Mesodermal cell (in vitro differentiated cells): ENCODE measurements around the gene ATXN7L3.
A peak's percentile ranks its signal among the peaks of the same experiment; 100 is the strongest.
"Not testable (repeated sequence)": the region's sequence is repeated elsewhere in the genome, so short reads cannot be mapped to it uniquely, and the experiment has no call there.

Experiments
- H3K27ac ChIP-seq: 2 replicates; pipeline ENCODE4 v1.7.0; 2013; ENCODE audit warnings: mild to moderate bottlenecking, low read depth, low read length, moderate library complexity; ENCODE audit not compliant: severe bottlenecking
- H3K36me3 ChIP-seq: 2 replicates; pipeline ENCODE4 v1.7.1; 2013; ENCODE audit warnings: mild to moderate bottlenecking, low read length, moderate library complexity; ENCODE audit not compliant: control insufficient read depth, insufficient read depth
- H3K4me1 ChIP-seq: one replicate; pipeline ENCODE4 v1.7.1; 2013; ENCODE audit warnings: mild to moderate bottlenecking, low read length; ENCODE audit not compliant: insufficient read depth, control insufficient read depth, poor library complexity, severe bottlenecking
- H3K4me3 ChIP-seq: 2 replicates; pipeline ENCODE4 v1.7.0; 2013; ENCODE audit warnings: low read length, control low read depth, mild to moderate bottlenecking; ENCODE audit not compliant: insufficient read depth, poor library complexity, severe bottlenecking; ENCODE audit errors: extremely low read depth
- H3K9me3 ChIP-seq: 2 replicates; pipeline ENCODE4 v1.7.1; 2013; ENCODE audit warnings: mild to moderate bottlenecking, low read length, moderate library complexity; ENCODE audit not compliant: control insufficient read depth
- WGBS, 2 experiments: methylation state at CpG; one replicate each; pipeline ENCODE4 v1.1.5; 2013; ENCODE audit warnings: missing lambda C conversion rate in 2 of 2; ENCODE audit not compliant: insufficient coverage in 2 of 2; 5-methylcytosine and 5-hydroxymethylcytosine counted together

The ATXN7L3 gene

GRCh38 chr17:44170135-44170498, 29.6 kb downstream of the ATXN7L3 start:
- H3K36me3 ChIP-seq = no peaks in the 10 kb centered on the region
- WGBS, 2 experiments = 87 to 92% methylated on average over 5 of the region's 5 CpGs
- peaks cover 17% of the 10 kb centered on the region for H3K4me1 ChIP-seq
- H3K27ac ChIP-seq = peak overlapping the region; percentile 71
- no peak overlapping the region for H3K4me3 ChIP-seq
- no peaks in the 10 kb centered on the region for H3K9me3 ChIP-seq

GRCh38 chr17:44167181-44167861, 32.4 kb downstream of the ATXN7L3 start:
- Histone ChIP-seq H3K4me3 (no peak overlapping the region), H3K9me3 (no peaks in the 10 kb centered on the region), H3K4me1 (peaks cover 17% of the 10 kb centered on the region), H3K36me3 (peaks cover 16% of the 10 kb centered on the region), H3K27ac (no peak overlapping the region)
- 97 to 98% methylated on average over 4 to 7 of the region's 7 CpGs for WGBS, 2 experiments

GRCh38 chr17:44164476-44164875, 35.2 kb downstream of the ATXN7L3 start:
- H3K27ac ChIP-seq = no peak overlapping the region
- no CpG with 5 or more reads among the region's 1 CpG for WGBS, 2 experiments
- no peak overlapping the region for H3K4me3 ChIP-seq
- H3K9me3 ChIP-seq = no peaks in the 10 kb centered on the region
- peaks cover 45% of the 10 kb centered on the region for H3K36me3 ChIP-seq
- no peaks in the 10 kb centered on the region for H3K4me1 ChIP-seq

GRCh38 chr17:44159519-44160210, 40.0 kb downstream of the ATXN7L3 start:
- WGBS, 2 experiments = 94 to 96% methylated on average over 15 of the region's 15 CpGs
- Histone ChIP-seq H3K36me3 (peaks cover 74% of the 10 kb centered on the region), H3K4me1 (peaks cover 6% of the 10 kb centered on the region), H3K9me3 (no peaks in the 10 kb centered on the region), H3K27ac (peak overlapping the region; percentile 49), H3K4me3 (no peak overlapping the region)

- Histone ChIP-seq H3K4me3 (no peak overlapping the region), H3K27ac (no peak overlapping the region), H3K9me3 (no peaks in the 10 kb centered on the region), H3K4me1 (peaks cover 6% of the 10 kb centered on the region), H3K36me3 (peaks cover 73% of the 10 kb centered on the region)
- 93 to 100% methylated on average over 2 of the region's 2 CpGs for WGBS, 2 experiments
These were observed 44.2 kb downstream of the ATXN7L3 start for GRCh38 chr17:44155488-44155887.

GRCh38 chr17:44152875-44153274, 46.8 kb downstream of the ATXN7L3 start:
- no peak overlapping the region for H3K27ac ChIP-seq
- no peaks in the 10 kb centered on the region for H3K9me3 ChIP-seq
- no peaks in the 10 kb centered on the region for H3K4me1 ChIP-seq
- peaks cover 72% of the 10 kb centered on the region for H3K36me3 ChIP-seq
- H3K4me3 ChIP-seq = no peak overlapping the region
- 100% methylated on average over 2 of the region's 4 CpGs; no CpG with 5 or more reads in 1 of the 2 experiments for whole genome bisulfite sequencing, 2 experiments

GRCh38 chr17:44149750-44150329, 49.8 kb downstream of the ATXN7L3 start:
- WGBS, 2 experiments = 94 to 100% methylated on average over 3 of the region's 4 CpGs
- Histone ChIP-seq H3K4me3 (no peak overlapping the region), H3K4me1 (peaks cover 13% of the 10 kb centered on the region), H3K36me3 (peaks cover 86% of the 10 kb centered on the region), H3K9me3 (no peaks in the 10 kb centered on the region), H3K27ac (no peak overlapping the region)

GRCh38 chr17:44149066-44149465, 50.6 kb downstream of the ATXN7L3 start:
- WGBS, 2 experiments = 100% methylated on average over 2 of the region's 3 CpGs; no CpG with 5 or more reads in 1 of the 2 experiments
- peaks cover 79% of the 10 kb centered on the region for H3K36me3 ChIP-seq
- not testable (repeated sequence) for H3K27ac ChIP-seq

GRCh38 chr17:44147812-44148211, 51.9 kb downstream of the ATXN7L3 start:
- no peak overlapping the region for H3K27ac ChIP-seq
- 95 to 100% methylated on average over 3 of the region's 4 CpGs for WGBS, 2 experiments
- H3K4me3 ChIP-seq = no peak overlapping the region
- peaks cover 71% of the 10 kb centered on the region for H3K36me3 ChIP-seq
- H3K9me3 ChIP-seq = no peaks in the 10 kb centered on the region
- H3K4me1 ChIP-seq = peaks cover 13% of the 10 kb centered on the region

More at GRCh38 chr17:44149066-44149465, 50.6 kb downstream of the ATXN7L3 start:
- peaks cover 13% of the 10 kb centered on the region for H3K4me1 ChIP-seq
- not testable (repeated sequence) for H3K4me3 ChIP-seq, H3K9me3 ChIP-seq

- Histone ChIP-seq H3K4me1 (peaks cover 13% of the 10 kb centered on the region), H3K27ac (no peak overlapping the region), H3K4me3 (no peak overlapping the region), H3K9me3 (no peaks in the 10 kb centered on the region), H3K36me3 (peaks cover 65% of the 10 kb centered on the region)
- WGBS, 2 experiments = 56 to 83% methylated on average over 1 of the region's 2 CpGs
These were observed 53.0 kb downstream of the ATXN7L3 start for GRCh38 chr17:44146375-44147346.
